Urinary bladder (tissue), 4 donors: ENCODE measurements around the gene KAT6B. TPM values are rescaled to one million over a fixed set of nuclear protein-coding genes. Genes with fewer than 3 reads are reported as not detected.
"Not testable (repeated sequence)": the region's sequence is repeated elsewhere in the genome, so short reads cannot be mapped to it uniquely, and the experiment has no call there.

Experiments
- DNase-seq: peaks from one replicate; pipeline ENCODE4 v3.0.0-alpha.2; 2015; ENCODE audit errors: extremely low spot score
- H3K27ac ChIP-seq: one replicate; pipeline ENCODE4 v1.5.1; 2013; ENCODE audit warnings: low read depth, mild to moderate bottlenecking, moderate library complexity
- H3K36me3 ChIP-seq: one replicate; pipeline ENCODE4 v1.6.1; 2013; ENCODE audit warnings: mild to moderate bottlenecking, moderate library complexity; ENCODE audit not compliant: insufficient read depth
- H3K4me1 ChIP-seq: one replicate; pipeline ENCODE4 v1.6.1; 2013; ENCODE audit warnings: mild to moderate bottlenecking, moderate library complexity; ENCODE audit not compliant: insufficient read depth
- H3K4me3 ChIP-seq: one replicate; pipeline ENCODE4 v1.5.1; 2013; ENCODE audit warnings: low read depth, low read length
- WGBS: extraction: QIAGEN DNeasy Blood & Tissue Kit; methylation state at CpG from one replicate; pipeline ENCODE4 v1.1.7; 2013; 5-methylcytosine and 5-hydroxymethylcytosine counted together
- polyA plus RNA-seq: library from polyadenylated mRNA; stranded (reverse); fragments of 200-250 nt; gene quantifications from one replicate; pipeline ENCODE4 v1.2.3, GENCODE V29; 2013
- total RNA-seq: library from RNA; depleted of rRNA; stranded (reverse); fragments of >200 nt; gene quantifications from one replicate; pipeline ENCODE4 v1.2.3, GENCODE V29; 2014
- donor health status: healthy with polysubstance abuse.
- donor health status: healthy.

Gene KAT6B
- total and polyA plus RNA-seq, 2 donors, result 14.7 to 127 TPM

- no peak for DNase-seq
- no peak overlapping the region for H3K4me3 ChIP-seq
- H3K36me3 ChIP-seq, result no peaks in the 10 kb centered on the region
- peaks cover 2% of the 10 kb centered on the region for H3K4me1 ChIP-seq
- WGBS, result 44% methylated on average over 68 of the region's 68 CpGs
- no peak overlapping the region for H3K27ac ChIP-seq
Observed at GRCh38 chr10:75043256-75044131, 217.1 kb downstream of the KAT6B start.

GRCh38 chr10:75048669-75049098, 222.3 kb downstream of the KAT6B start:
- WGBS, result 91% methylated on average over 9 of the region's 9 CpGs
- Histone ChIP-seq H3K27ac (no peak overlapping the region), H3K4me3 (no peak overlapping the region), H3K4me1 (no peaks in the 10 kb centered on the region), H3K36me3 (no peaks in the 10 kb centered on the region)
- DNase-seq, result no peak

GRCh38 chr10:75049316-75050148, 223.1 kb downstream of the KAT6B start:
- H3K4me3 ChIP-seq, result no peak overlapping the region
- no peaks in the 10 kb centered on the region for H3K36me3 ChIP-seq
- 79% methylated on average over 19 of the region's 19 CpGs for WGBS
- H3K4me1 ChIP-seq, result no peaks in the 10 kb centered on the region
- DNase-seq, result no peak
- H3K27ac ChIP-seq, result no peak overlapping the region

- no peaks in the 10 kb centered on the region for H3K36me3 ChIP-seq
- H3K4me3 ChIP-seq, result no peak overlapping the region
- 92% methylated on average over 14 of the region's 14 CpGs for WGBS
- H3K27ac ChIP-seq, result no peak overlapping the region
- DNase-seq, result no peak
- no peaks in the 10 kb centered on the region for H3K4me1 ChIP-seq
Observed at GRCh38 chr10:75050149-75050919, 223.9 kb downstream of the KAT6B start.

- H3K36me3 ChIP-seq, result no peaks in the 10 kb centered on the region
- no peak for DNase-seq
- H3K4me1 ChIP-seq, result no peaks in the 10 kb centered on the region
- H3K27ac ChIP-seq, result no peak overlapping the region
- 94% methylated on average over 5 of the region's 5 CpGs for WGBS
- no peak overlapping the region for H3K4me3 ChIP-seq
Observed at GRCh38 chr10:75051308-75051707, 224.9 kb downstream of the KAT6B start.

- 89% methylated on average over 2 of the region's 2 CpGs for WGBS
- not testable (repeated sequence) for DNase-seq
Observed at GRCh38 chr10:75055896-75056406, 229.6 kb downstream of the KAT6B start.

GRCh38 chr10:75057680-75058079, 231.3 kb downstream of the KAT6B start:
- WGBS, result 90% methylated on average over 4 of the region's 4 CpGs
- DNase-seq, result no peak
- Histone ChIP-seq H3K4me1 (no peaks in the 10 kb centered on the region), H3K4me3 (no peak overlapping the region), H3K36me3 (no peaks in the 10 kb centered on the region), H3K27ac (no peak overlapping the region)

More at GRCh38 chr10:75055896-75056406, 229.6 kb downstream of the KAT6B start:
- not testable (repeated sequence) for H3K4me1 ChIP-seq, H3K4me3 ChIP-seq, H3K36me3 ChIP-seq, H3K27ac ChIP-seq

- DNase-seq, result no peak
- WGBS, result 75% methylated on average over 10 of the region's 10 CpGs
- Histone ChIP-seq H3K36me3 (no peaks in the 10 kb centered on the region), H3K27ac (no peak overlapping the region), H3K4me3 (no peak overlapping the region), H3K4me1 (no peaks in the 10 kb centered on the region)
Observed at GRCh38 chr10:75058161-75058560, 231.8 kb downstream of the KAT6B start.

- H3K36me3 ChIP-seq, result no peaks in the 10 kb centered on the region
- no peak for DNase-seq
- H3K4me3 ChIP-seq, result no peak overlapping the region
- H3K27ac ChIP-seq, result no peak overlapping the region
- 85% methylated on average over 15 of the region's 15 CpGs for WGBS
- H3K4me1 ChIP-seq, result no peaks in the 10 kb centered on the region
Observed at GRCh38 chr10:75061709-75062505, 235.5 kb downstream of the KAT6B start.

GRCh38 chr10:75062506-75063299, 236.3 kb downstream of the KAT6B start:
- WGBS, result 67% methylated on average over 10 of the region's 10 CpGs
- Histone ChIP-seq H3K4me1 (no peaks in the 10 kb centered on the region), H3K4me3 (no peak overlapping the region), H3K27ac (no peak overlapping the region), H3K36me3 (no peaks in the 10 kb centered on the region)
- no peak for DNase-seq

GRCh38 chr10:75063461-75064230, 237.2 kb downstream of the KAT6B start:
- 95% methylated on average over 8 of the region's 8 CpGs for WGBS
- no peak for DNase-seq
- Histone ChIP-seq H3K4me1 (no peaks in the 10 kb centered on the region), H3K27ac (no peak overlapping the region), H3K4me3 (no peak overlapping the region), H3K36me3 (no peaks in the 10 kb centered on the region)
